Astrocyte of the spinal cord (primary cell): ENCODE data around the gene SF3B1.

Experiments used
- DNase-seq: peaks from one replicate; pipeline ENCODE4 v3.0.0; 2011; ENCODE audit warnings: low read depth, low spot score
- H3K4me3 ChIP-seq: 2 replicates; pipeline ENCODE4 v1.5.1; 2011; ENCODE audit warnings: low read depth, mild to moderate bottlenecking, low read length, moderate library complexity
- in situ Hi-C: cut with HindIII; loops from 2 replicates; pipeline ENCODE4 v1.10.0; 2017; ENCODE audit warnings: low sequenced_read_pairs
- TF ChIP-seq, protein P1 (sequence below): IDR thresholded peaks from 2 replicates; pipeline ENCODE4 v1.5.1; 2012; ENCODE audit warnings: low read depth, mild to moderate bottlenecking, low read length, inconsistent platforms

Gene SF3B1

DNA sequence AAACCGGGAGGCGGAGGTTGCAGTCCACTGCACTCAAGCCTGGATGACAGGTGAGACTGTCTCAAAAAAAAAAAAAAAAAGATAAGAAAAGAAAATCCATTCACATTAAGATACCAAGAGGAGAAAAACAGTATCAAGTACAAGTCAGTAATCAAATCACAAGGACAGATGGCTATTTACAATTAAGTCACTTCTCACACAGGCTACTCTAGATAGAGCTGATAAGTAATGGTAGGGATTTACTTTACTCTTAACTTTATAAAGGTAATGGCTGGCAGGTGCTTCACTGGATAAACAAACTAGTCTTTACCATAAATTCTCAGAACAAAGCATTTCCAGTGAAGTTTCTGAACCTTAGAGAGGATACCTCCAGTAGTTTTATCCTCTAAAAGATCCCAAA lies 11.5 kb downstream of the SF3B1 start:
- TF ChIP-seq, protein P1, sequence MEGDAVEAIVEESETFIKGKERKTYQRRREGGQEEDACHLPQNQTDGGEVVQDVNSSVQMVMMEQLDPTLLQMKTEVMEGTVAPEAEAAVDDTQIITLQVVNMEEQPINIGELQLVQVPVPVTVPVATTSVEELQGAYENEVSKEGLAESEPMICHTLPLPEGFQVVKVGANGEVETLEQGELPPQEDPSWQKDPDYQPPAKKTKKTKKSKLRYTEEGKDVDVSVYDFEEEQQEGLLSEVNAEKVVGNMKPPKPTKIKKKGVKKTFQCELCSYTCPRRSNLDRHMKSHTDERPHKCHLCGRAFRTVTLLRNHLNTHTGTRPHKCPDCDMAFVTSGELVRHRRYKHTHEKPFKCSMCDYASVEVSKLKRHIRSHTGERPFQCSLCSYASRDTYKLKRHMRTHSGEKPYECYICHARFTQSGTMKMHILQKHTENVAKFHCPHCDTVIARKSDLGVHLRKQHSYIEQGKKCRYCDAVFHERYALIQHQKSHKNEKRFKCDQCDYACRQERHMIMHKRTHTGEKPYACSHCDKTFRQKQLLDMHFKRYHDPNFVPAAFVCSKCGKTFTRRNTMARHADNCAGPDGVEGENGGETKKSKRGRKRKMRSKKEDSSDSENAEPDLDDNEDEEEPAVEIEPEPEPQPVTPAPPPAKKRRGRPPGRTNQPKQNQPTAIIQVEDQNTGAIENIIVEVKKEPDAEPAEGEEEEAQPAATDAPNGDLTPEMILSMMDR, result no peak
- in situ Hi-C loops, result no loop called here

DNA sequence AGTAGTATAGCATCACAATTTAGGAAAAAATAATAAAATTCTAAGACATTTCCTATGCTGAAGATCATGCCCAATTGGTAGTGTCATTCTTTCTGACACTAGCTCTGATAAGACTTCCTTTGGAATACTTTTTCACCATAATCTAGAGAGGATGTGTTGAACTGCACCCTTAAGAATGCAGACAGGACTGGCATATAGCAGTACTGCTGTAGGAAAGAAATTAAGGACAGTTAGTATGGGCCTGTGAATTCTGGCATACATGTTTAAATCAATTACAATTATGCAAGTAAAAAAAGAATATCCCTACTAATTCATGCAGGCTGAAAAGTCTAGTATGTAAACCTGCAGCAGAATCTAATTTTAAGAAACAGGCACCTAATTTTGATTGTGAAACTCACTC lies 15.4 kb downstream of the SF3B1 start:
- no peak overlapping the region for H3K4me3 ChIP-seq
- no peak for DNase-seq
- TF ChIP-seq, protein P1, result no peak
- in situ Hi-C loops, result no loop called here

More for the DNA sequence above, 11.5 kb downstream of the SF3B1 start:
- no peak overlapping the region for H3K4me3 ChIP-seq
- no peak for DNase-seq

DNA sequence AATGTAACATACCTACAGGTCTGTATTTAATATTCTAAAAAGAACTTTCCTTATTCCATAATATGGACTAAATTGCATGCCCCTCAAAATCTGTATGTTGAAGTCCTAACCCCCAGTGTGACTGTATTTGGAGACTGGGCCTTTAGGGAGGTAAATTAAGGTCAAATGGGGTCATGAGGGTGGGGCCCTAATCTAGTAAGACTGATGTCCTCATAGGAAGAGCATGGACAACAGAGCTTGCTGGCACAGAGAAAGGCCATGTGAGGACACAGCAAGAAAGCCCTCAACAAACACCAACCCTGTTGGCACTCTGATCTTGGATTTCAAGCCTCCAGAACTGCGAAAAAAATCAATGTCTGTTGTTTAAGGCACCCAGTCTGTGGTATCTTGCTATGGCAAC lies 18.6 kb downstream of the SF3B1 start:
- TF ChIP-seq, protein P1, result no peak
- no peak for DNase-seq
- no peak overlapping the region for H3K4me3 ChIP-seq
- in situ Hi-C loops, result no loop called here

DNA sequence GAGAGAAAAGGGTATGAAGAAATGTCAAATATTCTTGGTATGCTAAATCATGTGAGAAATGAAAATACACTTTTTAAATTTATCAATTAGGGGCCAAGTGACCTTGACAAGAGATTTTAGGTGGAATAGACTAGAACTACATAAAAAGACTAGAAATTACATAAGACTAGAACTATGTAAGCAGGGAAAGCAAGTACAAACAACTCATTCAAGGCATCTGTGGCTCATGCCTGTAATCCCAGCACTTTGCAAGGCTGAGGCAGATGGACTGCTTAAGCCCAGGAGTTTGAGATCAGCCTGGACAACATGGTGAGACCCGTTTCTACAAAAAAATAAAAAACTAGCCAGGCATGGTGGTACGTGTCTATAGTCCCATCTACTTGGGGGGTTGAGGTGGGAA lies 20.3 kb downstream of the SF3B1 start:
- in situ Hi-C loops, result no loop called here
- TF ChIP-seq, protein P1, result no peak
- no peak for DNase-seq
- no peak overlapping the region for H3K4me3 ChIP-seq

DNA sequence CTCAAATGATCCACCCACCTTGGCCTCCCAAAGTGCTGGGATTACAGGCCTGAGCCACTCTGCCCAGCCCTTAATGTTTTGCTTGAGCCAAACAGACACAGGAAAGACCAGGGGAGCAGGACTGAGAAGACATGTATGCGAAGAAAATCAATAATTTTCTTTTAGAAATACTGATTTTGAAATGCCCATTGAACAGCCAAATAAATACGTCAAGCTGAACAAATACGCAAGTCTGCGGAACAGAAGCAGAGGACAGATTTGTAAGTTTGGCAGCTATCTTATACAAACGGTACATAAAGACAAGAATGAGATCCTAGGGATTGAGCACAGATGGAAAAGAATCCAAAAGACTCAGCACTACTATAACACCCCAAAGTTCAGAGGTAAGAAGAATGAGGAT lies 20.8 kb downstream of the SF3B1 start:
- no peak for DNase-seq
- no peak overlapping the region for H3K4me3 ChIP-seq
- TF ChIP-seq, protein P1, result no peak
- in situ Hi-C loops, result no loop called here

DNA sequence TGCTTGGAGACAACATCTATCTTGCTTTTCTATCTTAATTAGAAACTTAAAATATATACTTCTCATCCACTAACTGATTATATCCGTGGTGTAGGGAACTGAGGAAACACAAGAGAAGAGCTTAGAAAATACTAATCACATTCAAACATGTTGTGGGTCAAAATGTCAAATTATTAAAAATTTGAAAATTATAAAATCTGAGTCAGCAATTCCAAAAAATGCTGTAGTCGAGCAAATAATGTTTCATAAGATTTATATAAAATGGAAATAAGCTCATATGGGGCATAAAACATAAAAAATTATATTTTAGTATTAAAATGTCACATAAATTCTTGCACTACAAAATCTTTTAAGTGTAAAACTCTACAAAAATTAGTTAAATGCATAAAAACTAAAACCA lies 29.2 kb downstream of the SF3B1 start:
- in situ Hi-C loops, result no loop called here
- TF ChIP-seq, protein P1, result no peak
- H3K4me3 ChIP-seq, result no peak overlapping the region
- no peak for DNase-seq

DNA sequence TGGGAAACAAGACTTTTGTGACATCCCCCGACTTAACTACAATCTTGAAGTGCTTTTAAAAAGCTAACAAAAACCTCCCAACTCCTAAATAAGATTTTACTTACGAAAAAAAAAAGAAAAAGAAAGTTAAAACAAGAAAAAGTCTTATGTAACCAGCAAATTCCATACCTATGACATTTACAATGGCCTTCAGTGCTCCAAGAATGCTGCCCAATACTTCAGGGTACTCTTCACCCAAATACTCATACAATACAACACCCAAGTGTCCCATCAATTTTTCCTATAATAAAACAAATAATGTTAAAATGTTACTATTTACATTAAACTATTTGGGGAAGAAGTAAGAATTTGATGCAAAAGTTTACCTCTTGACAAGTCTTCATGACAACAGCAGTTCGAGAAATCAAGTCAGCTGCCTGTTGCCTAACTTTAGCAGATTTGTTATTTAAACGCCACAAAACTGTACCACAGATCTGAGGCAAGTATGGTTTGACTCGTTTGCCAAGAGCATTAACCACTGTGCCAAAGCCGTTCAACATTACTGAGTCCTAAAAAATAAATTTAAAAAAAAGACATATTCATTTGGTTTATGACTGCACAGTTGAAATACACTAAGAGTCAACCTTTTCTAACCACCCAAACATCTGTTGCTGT lies 34.8 kb downstream of the SF3B1 start:
- TF ChIP-seq, protein P1, result no peak
- in situ Hi-C loops, result no loop called here
- DNase-seq, result no peak
- H3K4me3 ChIP-seq, result no peak overlapping the region
